Stimulated activated CD8-positive, alpha-beta memory T cell treated with anti-CD3 and anti-CD28 coated beads, Interleukin-7, amount 100 ng/mL, for 1 hour (primary cell): Measurements from ENCODE around the gene GRB7.
"Not testable (repeated sequence)": the region's sequence is repeated elsewhere in the genome, so short reads cannot be mapped to it uniquely, and the experiment has no call there.

Source experiments
- DNase-seq, 2 donors: peaks; one replicate each; pipeline ENCODE4 v3.0.0-alpha.2; 2020; ENCODE audit warnings: low read depth in 2 of 2

Gene GRB7

DNA sequence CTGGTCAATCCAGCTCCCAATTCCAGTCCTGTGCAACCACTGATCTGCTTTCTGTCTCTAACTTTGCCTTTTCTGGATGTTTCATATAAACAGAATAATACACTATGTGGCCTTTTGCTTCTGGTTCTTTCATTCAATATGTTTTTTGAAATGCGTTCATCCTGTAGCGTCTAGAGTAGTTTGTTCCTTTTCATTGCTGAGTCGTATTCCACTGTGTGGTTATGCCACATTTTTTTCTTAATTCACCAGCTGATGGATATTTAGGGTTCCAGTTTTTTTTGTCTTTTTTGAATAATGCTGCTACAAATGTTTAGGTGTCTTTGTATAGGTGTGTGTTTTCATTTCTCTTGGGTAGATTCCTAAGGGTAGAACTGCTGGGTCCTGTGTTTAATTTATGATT, 5.2 kb upstream of the GRB7 start:
- DNase-seq, result no peak

DNA sequence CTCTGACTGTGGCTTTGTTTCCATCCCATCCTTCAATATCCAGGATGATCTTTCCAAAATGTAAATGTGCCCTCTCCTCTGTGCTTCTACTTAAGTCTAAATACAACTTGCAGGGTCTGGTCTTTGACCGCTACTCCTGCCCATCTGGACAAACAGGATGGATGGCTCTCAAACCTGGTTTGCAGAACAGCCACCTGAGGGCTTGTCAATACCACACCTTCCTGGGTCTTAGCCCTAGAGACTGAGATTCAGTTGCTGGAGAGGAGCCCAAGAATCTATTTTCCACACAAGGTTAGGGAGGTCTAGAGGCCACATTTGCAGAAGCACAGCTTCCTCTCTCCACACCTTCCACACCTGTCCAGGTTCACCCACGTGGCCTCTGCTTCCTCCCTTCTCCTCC, 1.9 kb upstream of the GRB7 start:
- no peak for DNase-seq

DNA sequence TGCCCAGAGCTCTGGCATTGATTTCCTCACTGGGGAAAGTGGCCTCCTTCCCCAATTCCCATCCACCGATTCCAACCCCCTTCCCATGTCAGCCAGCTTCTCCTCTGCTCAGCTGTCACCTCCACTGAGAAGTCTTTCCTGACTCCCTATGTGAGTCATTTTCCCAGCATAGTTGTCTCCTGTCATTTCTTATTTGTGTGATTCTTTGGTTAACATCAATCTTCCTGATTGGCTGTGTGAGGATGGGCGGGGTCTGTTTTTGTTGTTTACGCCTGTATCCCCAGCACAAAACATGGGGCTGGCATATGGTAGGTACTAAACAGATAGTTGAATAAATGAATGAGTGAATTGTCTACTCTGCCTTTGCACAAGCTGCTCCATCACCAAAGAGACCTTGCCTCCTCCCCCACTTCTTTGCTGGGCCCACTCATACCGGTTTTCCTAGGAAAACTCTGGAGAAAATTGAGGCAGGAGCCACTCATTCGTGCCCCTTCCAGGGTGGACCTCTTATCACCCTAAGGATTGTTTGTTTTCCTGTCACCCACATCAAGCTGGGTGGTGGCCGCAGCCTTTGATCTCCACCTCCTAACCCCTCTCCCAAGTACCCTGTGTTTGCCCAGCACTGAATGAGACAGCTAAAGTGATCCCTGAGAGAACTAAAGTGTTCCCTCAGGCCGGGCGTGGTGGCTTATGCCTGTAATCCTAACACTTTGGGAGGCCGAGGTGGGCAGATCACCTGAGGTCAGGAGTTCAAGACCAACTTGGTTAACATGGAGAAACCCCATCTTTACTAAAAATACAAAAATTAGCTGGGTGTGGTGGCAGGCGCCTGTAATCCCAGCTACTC, 1.2 kb upstream of the GRB7 start:
- no peak for DNase-seq

DNA sequence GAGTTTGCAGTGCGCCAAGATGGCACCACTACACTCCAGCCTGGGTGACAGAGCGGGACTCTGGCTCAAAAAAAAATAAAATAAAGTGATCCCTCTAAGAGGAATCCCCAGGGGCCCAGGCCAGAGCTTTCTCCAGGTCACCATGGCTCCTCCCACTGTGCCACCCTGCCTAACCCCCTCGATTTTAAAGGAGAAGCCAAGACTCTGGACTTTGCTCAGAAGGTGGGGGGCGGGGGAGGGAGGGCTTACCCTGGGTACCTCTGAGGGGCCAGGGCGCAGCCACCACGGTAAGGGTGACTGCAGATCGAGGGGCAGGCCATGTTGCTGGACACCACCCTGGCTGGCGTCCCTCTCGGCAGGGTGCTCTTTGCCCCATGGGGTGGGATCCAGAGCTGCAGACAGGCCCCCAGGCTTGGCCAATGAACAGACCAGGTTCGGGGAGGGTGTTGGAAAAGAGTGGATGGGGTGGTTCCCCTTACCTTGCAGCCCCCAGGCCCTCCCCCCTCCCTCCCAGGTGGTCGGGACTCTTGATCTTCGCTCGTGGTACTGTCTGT, 455 bp upstream of the GRB7 start:
- DNase-seq, result no peak

DNA sequence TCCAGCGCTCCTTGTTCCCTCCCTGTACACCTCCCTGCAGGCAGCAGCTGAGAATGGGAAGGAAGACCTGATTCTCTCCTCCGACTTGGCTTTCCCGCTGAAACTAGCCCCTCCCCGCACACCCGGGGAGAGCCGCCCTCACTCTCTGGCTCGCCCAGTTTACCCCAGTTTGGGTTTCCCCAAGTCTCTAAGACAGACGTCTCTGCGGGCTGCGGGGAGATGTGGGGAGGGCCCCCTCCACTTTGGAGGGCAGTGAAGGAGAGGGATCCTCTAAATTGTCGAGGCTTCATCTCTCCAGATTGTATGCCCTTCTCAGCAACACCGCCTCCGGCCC, 797 bp downstream of the GRB7 start:
- DNase-seq, result no peak

DNA sequence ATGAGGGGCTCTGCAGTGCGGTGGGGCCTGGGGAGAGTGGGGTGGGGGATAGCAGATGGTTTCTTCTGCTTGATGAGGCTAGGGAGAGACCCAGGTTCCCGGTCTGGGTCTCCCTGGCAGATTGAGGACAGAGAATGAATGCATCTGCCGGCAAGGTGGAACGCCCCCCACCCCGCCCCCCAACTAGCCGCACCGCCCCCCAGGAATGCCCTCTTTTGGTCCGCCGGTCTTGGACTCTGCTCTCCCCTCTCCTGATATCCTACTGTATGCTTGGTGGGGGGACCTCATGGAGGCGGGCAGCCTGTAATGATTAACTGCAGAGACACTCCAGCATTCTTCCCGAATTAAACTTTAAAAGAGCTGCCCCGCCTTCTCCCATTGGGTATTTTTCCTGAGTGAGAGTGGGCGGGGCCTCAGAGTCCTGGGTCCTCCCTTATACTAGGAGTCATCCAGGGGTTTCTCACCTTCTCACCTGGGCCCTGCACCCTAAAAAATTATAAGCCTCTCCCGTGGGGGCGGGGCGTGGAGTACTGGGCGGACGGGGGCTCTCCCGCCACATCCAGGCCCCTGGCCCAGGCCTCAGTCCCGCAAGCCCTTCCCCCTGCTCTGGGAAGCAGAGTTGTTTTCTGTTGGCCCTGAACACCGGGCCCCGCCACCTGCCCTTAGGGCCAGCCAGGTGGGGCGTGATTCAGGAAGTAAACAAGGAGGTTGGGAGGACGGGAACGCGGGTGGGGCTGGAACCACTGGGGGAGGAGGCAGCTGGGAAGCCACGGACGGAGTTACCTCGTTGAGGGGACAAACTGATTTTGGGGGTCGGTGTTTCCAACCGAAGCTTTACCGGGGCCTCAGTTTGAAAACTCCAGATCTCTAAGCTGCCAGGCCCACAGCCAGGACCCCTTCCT, 1.5 kb downstream of the GRB7 start:
- DNase-seq, result no peak

DNA sequence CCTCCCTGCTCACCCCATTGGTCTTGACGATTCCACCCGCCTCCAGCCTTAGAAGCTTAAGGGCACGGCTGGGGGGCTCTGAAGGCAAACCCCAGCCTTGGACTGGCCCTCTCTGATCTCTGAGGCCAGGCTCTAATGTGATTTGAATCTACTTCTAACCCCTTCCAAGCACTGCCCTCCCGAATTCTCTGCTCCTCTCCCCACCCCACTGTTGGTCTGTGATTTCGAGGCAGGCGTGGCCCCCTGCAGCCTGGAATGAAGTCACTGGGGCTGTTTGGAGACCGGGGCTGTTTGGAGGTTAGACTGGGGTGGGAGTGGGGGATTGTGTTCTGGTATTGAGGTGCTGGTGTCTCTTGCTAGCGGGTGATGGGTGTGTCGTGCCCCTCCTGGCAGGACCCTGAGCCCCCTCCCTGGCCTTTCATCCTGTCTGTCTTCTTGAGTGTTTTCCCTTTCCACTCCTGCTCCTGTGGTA, 2.2 kb downstream of the GRB7 start:
- DNase-seq, result no peak

DNA sequence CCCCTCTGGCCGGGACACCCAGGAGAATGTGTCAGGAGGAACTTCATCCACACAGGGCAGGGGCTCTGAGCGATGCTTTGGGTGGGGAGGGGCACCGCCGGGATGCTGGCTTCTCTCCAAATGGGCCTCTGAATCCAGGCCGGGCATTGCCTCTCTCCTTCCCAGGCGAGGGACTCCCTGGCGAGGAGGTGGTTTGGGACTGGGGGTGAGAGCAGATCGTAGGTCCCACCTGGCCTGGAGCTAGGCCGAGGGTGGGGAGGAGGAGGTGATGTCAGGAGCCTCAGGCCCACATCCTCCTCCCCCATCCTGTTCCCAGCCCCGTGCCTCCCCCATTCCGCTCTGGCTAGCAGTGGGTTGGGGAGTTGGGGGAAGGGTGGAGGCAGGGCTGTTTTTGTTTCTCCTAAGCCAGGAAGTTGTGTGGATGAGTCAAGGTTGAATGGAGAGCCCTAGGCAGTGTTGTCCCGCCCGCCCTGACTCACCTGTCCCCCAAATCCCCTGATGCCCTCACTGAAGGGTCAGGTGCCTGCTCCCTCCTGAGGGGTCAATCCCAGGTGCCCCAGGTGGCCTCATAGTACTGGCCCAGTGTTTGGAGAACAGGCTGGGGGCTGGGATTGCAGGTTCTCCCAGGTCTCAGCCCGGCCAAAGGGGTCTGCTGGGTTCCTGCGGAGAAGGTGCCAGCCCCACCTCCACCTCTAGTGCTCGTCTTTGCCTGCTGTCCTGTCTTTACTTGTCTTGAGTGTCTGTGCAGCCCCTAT, 2.8 kb downstream of the GRB7 start:
- DNase-seq, result no peak

DNA sequence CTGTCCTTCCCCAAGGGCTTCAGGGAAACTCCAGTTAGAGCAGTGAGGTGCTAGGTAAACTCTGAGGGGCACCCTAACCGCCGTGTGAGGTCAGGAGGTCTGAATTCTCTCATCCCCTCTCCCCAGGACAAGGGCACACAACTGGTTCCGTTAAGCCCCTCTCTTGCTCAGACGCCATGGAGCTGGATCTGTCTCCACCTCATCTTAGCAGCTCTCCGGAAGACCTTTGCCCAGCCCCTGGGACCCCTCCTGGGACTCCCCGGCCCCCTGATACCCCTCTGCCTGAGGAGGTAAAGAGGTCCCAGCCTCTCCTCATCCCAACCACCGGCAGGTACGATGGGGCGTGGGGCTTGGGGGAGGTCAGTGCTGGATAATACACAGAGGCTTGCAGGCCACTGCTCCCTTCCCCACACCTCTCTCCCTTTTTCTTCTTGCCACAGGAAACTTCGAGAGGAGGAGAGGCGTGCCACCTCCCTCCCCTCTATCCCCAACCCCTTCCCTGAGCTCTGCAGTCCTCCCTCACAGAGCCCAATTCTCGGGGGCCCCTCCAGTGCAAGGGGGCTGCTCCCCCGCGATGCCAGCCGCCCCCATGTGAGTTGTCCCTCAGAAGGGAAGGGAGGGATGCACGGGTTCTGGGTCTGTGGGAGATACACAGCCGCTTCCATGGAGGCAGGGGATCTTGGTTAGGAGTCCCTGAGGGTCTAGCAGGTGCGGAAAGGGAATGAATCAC, 4.6 kb downstream of the GRB7 start:
- DNase-seq, result no peak

DNA sequence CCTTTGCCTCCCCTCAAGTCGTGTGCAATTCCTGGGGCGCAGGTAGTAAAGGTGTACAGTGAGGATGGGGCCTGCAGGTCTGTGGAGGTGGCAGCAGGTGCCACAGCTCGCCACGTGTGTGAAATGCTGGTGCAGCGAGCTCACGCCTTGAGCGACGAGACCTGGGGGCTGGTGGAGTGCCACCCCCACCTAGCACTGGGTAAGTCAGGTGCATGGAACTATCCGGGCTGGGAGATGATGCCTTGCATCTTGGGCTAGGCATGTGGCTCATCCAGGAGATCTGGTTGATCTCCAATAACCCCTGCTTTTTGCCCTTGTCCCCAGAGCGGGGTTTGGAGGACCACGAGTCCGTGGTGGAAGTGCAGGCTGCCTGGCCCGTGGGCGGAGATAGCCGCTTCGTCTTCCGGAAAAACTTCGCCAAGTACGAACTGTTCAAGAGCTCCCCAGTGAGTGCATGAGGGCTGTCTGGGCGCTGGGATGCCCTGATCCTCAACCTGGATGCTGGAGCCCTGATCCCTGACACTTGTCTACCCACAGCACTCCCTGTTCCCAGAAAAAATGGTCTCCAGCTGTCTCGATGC, 5.2 kb downstream of the GRB7 start:
- DNase-seq, result no peak

DNA sequence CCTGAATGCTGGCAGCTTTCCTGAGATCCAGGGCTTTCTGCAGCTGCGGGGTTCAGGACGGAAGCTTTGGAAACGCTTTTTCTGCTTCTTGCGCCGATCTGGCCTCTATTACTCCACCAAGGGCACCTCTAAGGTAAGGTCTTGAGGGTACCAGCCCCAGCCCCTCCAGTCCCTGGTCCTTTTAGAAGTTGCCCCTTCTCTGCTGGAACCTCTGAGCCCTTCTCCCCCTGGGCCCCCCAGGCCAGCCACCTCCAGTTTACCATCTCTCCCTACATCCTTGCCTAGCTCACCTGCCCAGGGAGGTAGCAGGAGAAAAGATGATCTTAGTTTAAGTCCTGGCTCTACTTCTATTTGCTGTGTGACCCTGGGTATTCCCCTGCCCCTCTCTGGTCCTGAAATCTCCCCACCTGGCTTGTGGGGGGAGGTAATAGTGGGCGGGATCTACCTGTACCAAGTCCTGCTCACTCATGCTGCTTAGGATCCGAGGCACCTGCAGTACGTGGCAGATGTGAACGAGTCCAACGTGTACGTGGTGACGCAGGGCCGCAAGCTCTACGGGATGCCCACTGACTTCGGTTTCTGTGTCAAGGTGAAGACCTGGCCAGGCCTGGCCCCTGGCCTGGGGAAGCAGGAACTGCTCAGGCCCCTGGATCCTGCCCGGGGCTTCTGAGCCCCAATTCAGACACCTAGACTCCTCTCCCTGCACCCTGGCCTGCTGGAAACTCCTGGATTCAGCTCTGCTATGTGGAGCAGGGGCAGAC, 6.5 kb downstream of the GRB7 start:
- no peak for DNase-seq

DNA sequence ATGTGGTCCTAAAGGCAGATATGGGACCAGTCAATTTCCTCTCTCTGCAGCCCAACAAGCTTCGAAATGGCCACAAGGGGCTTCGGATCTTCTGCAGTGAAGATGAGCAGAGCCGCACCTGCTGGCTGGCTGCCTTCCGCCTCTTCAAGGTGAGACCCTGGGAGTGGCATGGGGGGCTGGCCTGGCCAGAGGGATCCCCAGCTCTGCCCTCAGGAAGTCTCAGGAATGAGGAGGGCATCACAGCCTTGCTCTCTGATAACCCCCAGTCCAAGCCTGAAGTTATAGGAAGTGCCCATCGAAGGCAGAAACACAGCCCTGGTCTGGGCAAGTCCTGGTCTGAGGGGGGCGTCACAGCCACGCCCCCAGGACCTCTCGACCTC, 7.1 kb downstream of the GRB7 start:
- DNase-seq, result no peak

DNA sequence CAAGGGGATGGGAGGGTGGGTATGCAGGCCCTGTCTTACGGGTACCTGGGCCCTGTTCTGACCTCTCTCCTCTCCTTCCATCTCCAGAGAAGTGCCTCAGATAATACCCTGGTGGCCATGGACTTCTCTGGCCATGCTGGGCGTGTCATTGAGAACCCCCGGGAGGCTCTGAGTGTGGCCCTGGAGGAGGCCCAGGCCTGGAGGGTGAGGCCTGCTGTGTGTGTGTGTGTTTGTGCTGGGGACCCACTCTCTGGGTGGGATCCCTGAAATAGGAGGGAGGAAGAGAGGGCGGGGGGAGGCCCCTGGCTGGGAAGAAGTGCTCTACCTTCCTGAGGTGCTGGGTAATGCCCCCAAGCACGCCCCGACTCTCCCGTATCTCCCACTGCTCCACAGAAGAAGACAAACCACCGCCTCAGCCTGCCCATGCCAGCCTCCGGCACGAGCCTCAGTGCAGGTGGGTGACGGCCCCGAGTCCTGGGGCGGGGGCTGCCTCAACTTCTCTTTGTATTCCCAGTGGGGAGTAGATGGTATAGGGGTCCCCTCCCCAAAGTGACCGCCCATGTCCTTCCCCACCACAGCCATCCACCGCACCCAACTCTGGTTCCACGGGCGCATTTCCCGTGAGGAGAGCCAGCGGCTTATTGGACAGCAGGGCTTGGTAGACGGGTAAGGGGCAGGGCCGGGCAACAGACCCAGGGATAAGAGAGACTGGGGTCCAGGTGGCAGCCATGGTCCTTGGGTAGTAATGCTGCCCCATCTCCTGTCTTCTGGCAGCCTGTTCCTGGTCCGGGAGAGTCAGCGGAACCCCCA, 7.8 kb downstream of the GRB7 start:
- DNase-seq, result no peak

DNA sequence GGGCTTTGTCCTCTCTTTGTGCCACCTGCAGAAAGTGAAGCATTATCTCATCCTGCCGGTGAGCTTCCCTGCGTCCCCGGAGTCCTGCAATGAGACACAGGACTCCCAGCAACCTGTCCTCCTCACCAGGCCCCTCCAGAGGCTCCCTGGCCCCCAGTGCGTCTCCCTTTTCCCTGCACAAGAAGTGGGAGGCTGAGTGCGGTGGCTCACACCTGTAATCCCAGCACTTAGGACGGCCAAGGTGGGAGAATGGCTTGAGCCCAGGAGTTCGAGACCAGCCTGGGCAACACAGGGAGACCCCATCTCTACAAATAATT, 8.4 kb downstream of the GRB7 start:
- DNase-seq, result no peak

DNA sequence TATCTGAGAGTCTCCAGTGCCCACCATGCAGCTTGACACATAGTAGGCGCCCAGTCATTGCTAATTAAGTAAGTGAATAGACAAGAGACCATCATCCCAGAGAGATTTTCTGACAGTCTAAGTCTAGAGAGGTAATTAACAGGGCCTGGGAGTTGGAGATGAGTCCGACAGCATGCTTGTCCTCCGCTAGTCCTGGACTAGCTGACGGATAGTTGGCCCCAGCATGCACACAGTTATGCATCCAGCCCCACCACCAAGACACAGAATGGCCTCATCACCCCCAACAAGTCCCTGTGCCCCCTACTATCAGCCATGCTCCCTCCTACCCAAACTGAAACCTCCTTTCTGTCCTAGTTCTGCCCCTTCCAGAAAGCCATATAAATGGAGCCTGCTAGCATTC, 10.0 kb downstream of the GRB7 start:
- DNase-seq, result no peak

DNA sequence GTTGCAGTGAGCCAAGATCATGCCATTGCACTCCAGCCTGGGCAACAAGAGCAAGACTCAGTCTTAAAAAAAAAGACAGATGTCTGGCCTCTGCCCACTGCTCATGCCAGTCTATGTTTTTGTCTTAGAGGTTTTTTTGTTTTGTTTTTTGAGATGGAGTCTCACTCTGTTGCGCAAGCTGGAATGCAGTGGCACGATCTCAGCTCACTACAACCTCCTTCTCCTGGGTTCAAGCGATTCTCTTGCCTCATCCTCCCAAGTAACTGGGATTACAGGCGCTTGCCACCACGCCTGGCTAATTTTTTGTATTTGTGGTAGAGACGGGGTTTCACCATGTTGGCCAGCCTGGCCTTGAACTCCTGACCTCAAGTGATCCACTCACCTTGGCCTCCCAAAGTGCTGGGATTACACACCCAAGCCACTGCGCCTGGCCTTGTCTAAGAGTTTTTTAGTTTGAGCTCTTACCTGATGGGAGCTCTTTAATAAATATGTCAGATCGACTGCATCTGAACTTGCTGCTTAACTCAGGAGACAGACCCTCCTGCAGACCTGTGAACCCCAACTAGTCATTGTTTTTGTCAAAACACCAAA, 10.8 kb downstream of the GRB7 start:
- DNase-seq, result not testable (repeated sequence)

DNA sequence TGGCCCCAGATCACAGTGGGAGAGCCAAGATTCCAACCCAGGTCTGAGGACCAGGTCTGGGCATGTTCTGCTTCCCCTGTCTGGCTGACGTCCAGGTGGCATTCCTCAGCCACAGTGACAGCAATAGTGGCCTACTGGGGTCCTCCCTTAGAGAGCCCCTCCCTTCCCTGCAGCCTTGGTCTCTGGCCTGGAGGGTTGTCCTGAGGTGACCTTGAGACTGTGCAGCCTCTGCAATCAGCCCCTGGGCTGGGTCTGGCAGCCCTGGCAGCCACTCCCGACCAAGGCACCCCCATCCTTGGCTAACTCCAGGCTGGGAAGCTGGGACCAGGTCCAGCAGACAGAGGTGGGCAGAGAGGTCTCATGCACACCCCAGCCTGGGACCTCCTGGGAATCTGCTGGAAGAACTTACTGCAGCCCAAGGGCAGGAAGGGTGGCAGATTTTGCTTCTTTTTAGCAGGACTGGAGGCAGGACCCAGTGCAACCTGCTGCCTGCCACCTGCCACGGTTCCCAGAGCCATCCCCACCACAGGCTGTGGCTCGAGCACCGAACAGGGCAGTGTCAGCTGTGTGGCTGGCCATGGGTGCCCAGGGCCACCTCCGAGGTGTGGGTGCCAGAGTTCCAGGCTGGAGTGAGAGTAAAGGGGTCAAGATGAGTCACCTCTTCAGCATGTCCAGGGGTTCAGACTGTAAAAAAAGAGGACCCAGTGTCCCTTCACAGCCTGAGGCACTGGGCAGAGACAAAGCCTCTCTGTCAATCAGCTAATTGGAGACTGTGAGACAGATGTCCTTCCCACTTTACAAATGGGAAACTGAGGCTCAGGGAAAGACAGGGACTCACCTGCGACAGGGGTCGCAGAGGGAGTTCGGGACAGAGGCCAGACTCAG, 12.6 kb downstream of the GRB7 start:
- DNase-seq, result no peak

DNA sequence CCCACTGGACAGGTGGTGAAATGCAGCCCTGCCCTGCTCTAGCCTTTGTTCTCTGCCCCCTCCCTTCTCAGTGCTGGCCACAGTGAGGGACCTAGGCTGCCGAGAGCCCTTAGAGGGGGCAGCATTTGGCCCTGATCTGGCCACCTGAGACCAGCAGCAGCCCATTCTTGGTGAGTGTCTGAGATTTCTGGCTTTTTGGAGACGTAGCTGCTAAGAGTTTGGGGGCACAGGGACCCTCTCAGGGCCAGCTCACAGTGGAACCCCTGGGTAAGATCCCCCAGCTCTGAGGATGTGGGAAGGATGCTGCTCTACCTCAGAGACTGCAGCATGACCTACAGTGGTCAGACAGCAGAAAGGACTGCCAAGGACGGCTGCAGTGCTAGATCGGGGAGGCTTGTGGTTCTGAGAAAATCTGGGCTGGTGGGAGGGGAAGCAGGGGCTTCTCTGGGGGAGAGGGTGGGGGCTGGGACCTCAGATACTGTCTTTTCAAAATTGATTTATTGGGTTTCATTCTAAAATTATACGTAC, 13.3 kb downstream of the GRB7 start:
- no peak for DNase-seq
